Osteoblast (primary cell): ENCODE data around the gene PHACTR4. TPM values are rescaled to one million over a fixed set of nuclear protein-coding genes. Genes with fewer than 3 reads are reported as not detected.

ENCODE experiments used
- DNase-seq: peaks from one replicate; pipeline ENCODE4 v3.0.0; 2011; ENCODE audit warnings: low spot score, mixed read lengths; ENCODE audit not compliant: insufficient read length; ENCODE audit errors: missing footprints
- H2AFZ ChIP-seq: 2 replicates; pipeline ENCODE4 v1.6.0; 2011; ENCODE audit warnings: mild to moderate bottlenecking, low read length
- H3K27ac ChIP-seq: 2 replicates; pipeline ENCODE4 v1.5.1; 2011; ENCODE audit warnings: mild to moderate bottlenecking, low read depth, low read length, moderate library complexity
- H3K27me3 ChIP-seq: 2 replicates; pipeline ENCODE4 v1.6.0; 2012; ENCODE audit warnings: mild to moderate bottlenecking, control low read depth, inconsistent platforms, low read length, moderate library complexity; ENCODE audit not compliant: insufficient read depth
- H3K36me3 ChIP-seq: 2 replicates; pipeline ENCODE4 v1.5.1; 2011; ENCODE audit warnings: mild to moderate bottlenecking, low read length, control low read depth, moderate library complexity; ENCODE audit not compliant: insufficient read depth
- H3K4me1 ChIP-seq: 2 replicates; pipeline ENCODE4 v1.5.1; 2011; ENCODE audit warnings: mild to moderate bottlenecking, low read length, control low read depth, moderate library complexity; ENCODE audit not compliant: insufficient read depth
- H3K4me2 ChIP-seq: 2 replicates; pipeline ENCODE4 v1.6.0; 2011; ENCODE audit warnings: mild to moderate bottlenecking, low read length; ENCODE audit not compliant: insufficient read depth
- H3K4me3 ChIP-seq: fragments of 200-600 bp; sonication (generic); 3 replicates; pipeline ENCODE4 v1.5.1; 2012; ENCODE audit warnings: mild to moderate bottlenecking, low read length, inconsistent platforms; ENCODE audit not compliant: insufficient read depth
- H3K79me2 ChIP-seq: 2 replicates; pipeline ENCODE4 v1.6.0; 2012; ENCODE audit warnings: mild to moderate bottlenecking, low read length, control low read depth, inconsistent platforms; ENCODE audit not compliant: insufficient read depth
- H3K9me3 ChIP-seq: 2 replicates; pipeline ENCODE4 v1.5.1; 2011; ENCODE audit warnings: low read depth, low read length, control low read depth
- H4K20me1 ChIP-seq: 2 replicates; pipeline ENCODE4 v1.6.0; 2012; ENCODE audit warnings: mild to moderate bottlenecking, low read length, control low read depth; ENCODE audit not compliant: insufficient read depth
- CTCF ChIP-seq: IDR thresholded peaks from 2 replicates; pipeline ENCODE4 v1.5.1; 2011; ENCODE audit warnings: mild to moderate bottlenecking, low read depth, low read length, moderate library complexity; ENCODE audit errors: extremely low read depth
- total RNA-seq: library from RNA; depleted of rRNA; stranded (reverse); fragments of >200 nt; gene quantifications from 2 replicates; pipeline ENCODE4 v1.2.3, GENCODE V29; 2012

The PHACTR4 gene
- total RNA-seq, 1 donor: 12.7 TPM

- no peaks in the 10 kb centered on the region for H4K20me1 ChIP-seq
- peaks cover 2% of the 10 kb centered on the region for H3K36me3 ChIP-seq
- TF ChIP-seq CTCF: no peak
- H2AFZ ChIP-seq: no peak overlapping the region
- H3K27me3 ChIP-seq: no peaks in the 10 kb centered on the region
- no peak overlapping the region for H3K27ac ChIP-seq
- no peak overlapping the region for H3K4me3 ChIP-seq
- H3K4me1 ChIP-seq: no peaks in the 10 kb centered on the region
- no peak overlapping the region for H3K4me2 ChIP-seq
- DNase-seq: no peak
- H3K9me3 ChIP-seq: no peaks in the 10 kb centered on the region
- H3K79me2 ChIP-seq: peaks cover 13% of the 10 kb centered on the region
Observed at GRCh38 chr1:28411656-28412055, 42.1 kb downstream of the PHACTR4 start.

- no peak overlapping the region for H3K4me3 ChIP-seq
- no peaks in the 10 kb centered on the region for H4K20me1 ChIP-seq
- no peak for TF ChIP-seq CTCF
- peaks cover 13% of the 10 kb centered on the region for H3K79me2 ChIP-seq
- no peak overlapping the region for H3K4me2 ChIP-seq
- peaks cover 2% of the 10 kb centered on the region for H3K36me3 ChIP-seq
- DNase-seq: no peak
- no peaks in the 10 kb centered on the region for H3K9me3 ChIP-seq
- H3K27me3 ChIP-seq: no peaks in the 10 kb centered on the region
- peaks cover 10% of the 10 kb centered on the region for H3K4me1 ChIP-seq
- no peak overlapping the region for H3K27ac ChIP-seq
- H2AFZ ChIP-seq: no peak overlapping the region
Observed at GRCh38 chr1:28412731-28413130, 43.2 kb downstream of the PHACTR4 start.

GRCh38 chr1:28416509-28417194 is 47.1 kb downstream of the PHACTR4 start:
- Histone ChIP-seq H3K79me2 (peaks cover 14% of the 10 kb centered on the region), H3K9me3 (no peaks in the 10 kb centered on the region), H3K27ac (peak overlapping the region; percentile 40), H2AFZ (no peak overlapping the region), H4K20me1 (no peaks in the 10 kb centered on the region), H3K4me3 (no peak overlapping the region), H3K4me2 (no peak overlapping the region), H3K4me1 (peaks cover 13% of the 10 kb centered on the region), H3K36me3 (no peaks in the 10 kb centered on the region), H3K27me3 (no peaks in the 10 kb centered on the region)
- no peak for DNase-seq
- no peak for TF ChIP-seq CTCF

GRCh38 chr1:28417441-28417922 is 47.9 kb downstream of the PHACTR4 start:
- H3K9me3 ChIP-seq: no peaks in the 10 kb centered on the region
- no peak for TF ChIP-seq CTCF
- no peak overlapping the region for H3K27ac ChIP-seq

More at GRCh38 chr1:28417441-28417922, 47.9 kb downstream of the PHACTR4 start:
- Histone ChIP-seq H3K79me2 (peaks cover 14% of the 10 kb centered on the region), H2AFZ (no peak overlapping the region), H3K4me3 (no peak overlapping the region), H3K4me1 (peaks cover 21% of the 10 kb centered on the region), H3K4me2 (peak overlapping the region; percentile 67), H3K36me3 (no peaks in the 10 kb centered on the region), H4K20me1 (no peaks in the 10 kb centered on the region), H3K27me3 (no peaks in the 10 kb centered on the region)
- no peak for DNase-seq
